MG63 (cell line): ENCODE data around the gene CD47. TPM values are rescaled to one million over a fixed set of nuclear protein-coding genes. Genes with fewer than 3 reads are reported as not detected.

ENCODE experiments used
- DNase-seq: peaks from one replicate; pipeline ENCODE4 v3.0.0-alpha.2; 2020
- H3K27me3 ChIP-seq: fragments of 250-450 bp; sonication (Bioruptor Pico); 2 replicates; pipeline ENCODE4 v1.5.1; 2020; ENCODE audit warnings: mild to moderate bottlenecking, moderate library complexity
- H3K36me3 ChIP-seq: fragments of 250-450 bp; sonication (Bioruptor Pico); 2 replicates; pipeline ENCODE4 v1.5.1; 2020; ENCODE audit warnings: mild to moderate bottlenecking, moderate library complexity
- H3K4me3 ChIP-seq: fragments of 250-450 bp; sonication (Bioruptor Pico); 2 replicates; pipeline ENCODE4 v1.5.1; 2020; ENCODE audit warnings: mild to moderate bottlenecking, moderate library complexity
- H3K9me3 ChIP-seq: fragments of 250-450 bp; sonication (Bioruptor Pico); 2 replicates; pipeline ENCODE4 v1.5.1; 2020; ENCODE audit warnings: mild to moderate bottlenecking, moderate library complexity
- total RNA-seq: library from RNA; depleted of rRNA; stranded (reverse); fragments of >200 nt; shearing (Covaris generic); gene quantifications from 2 replicates; pipeline ENCODE4 v1.2.3, GENCODE V29; 2014; ENCODE audit warnings: low replicate concordance

Gene CD47
- total RNA-seq, 1 experiment from 2014 or later: 69.0 TPM

DNA sequence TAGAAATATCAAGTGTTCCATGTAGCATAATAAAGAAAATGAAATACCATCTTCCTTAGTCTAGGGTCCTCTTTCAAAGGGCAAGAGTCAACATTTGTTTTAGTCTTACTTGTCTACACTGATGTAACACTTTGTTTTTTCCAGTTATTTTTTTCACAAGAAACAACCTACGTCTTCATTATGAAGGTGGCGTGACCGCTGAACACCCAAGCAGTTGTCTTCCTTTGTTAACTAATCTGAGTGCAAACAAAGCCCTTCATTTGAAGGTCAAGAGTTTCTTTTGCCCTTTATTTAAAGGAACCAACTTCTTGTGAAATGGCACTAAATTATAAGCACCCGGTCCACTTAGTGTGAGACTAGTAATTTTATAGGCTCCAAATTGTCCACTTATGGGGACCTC, 73.2 kb downstream of the CD47 start:
- no peak for DNase-seq
- no peaks in the 10 kb centered on the region; the same call in 1 of the 2 replicates for H3K27me3 ChIP-seq
- no peaks in the 10 kb centered on the region for H3K9me3 ChIP-seq

DNA sequence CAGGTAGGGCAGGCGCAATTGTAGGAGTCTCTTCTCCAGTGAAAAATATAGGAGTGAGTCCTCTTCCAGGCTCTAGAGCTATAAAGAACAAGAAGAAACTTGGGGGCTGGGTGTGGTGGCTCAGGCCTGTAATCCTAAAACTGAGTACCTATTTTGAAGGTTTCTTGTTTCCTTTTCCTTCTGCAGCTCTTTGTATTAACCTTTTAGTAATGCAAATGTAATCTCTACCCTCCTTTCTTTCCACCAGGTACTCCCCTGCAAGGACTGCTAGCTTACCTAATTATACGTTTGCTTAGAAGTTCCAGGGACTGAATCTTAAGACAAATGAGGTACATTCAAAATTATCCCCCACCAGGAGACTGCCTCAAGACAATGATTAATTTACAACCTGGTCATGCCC, 75.9 kb downstream of the CD47 start:
- no peaks in the 10 kb centered on the region for H3K36me3 ChIP-seq
- no peak for DNase-seq
- H3K27me3 ChIP-seq: no peaks in the 10 kb centered on the region; the same call in 1 of the 2 replicates
- no peak overlapping the region for H3K4me3 ChIP-seq
- H3K9me3 ChIP-seq: no peaks in the 10 kb centered on the region

More for the DNA sequence above, 73.2 kb downstream of the CD47 start:
- Histone ChIP-seq H3K36me3 (no peaks in the 10 kb centered on the region), H3K4me3 (no peak overlapping the region)

- Histone ChIP-seq H3K9me3 (no peaks in the 10 kb centered on the region), H3K27me3 (no peaks in the 10 kb centered on the region; the same call in 1 of the 2 replicates), H3K4me3 (no peak overlapping the region), H3K36me3 (no peaks in the 10 kb centered on the region)
- no peak for DNase-seq
Observed at GRCh38 chr3:108013141-108014055, 77.4 kb downstream of the CD47 start.

GRCh38 chr3:108012304-108012703, 78.5 kb downstream of the CD47 start:
- no peaks in the 10 kb centered on the region for H3K36me3 ChIP-seq
- no peak overlapping the region for H3K4me3 ChIP-seq
- DNase-seq: no peak
- H3K27me3 ChIP-seq: no peaks in the 10 kb centered on the region; the same call in 1 of the 2 replicates
- no peaks in the 10 kb centered on the region for H3K9me3 ChIP-seq

GRCh38 chr3:108011616-108012015, 79.2 kb downstream of the CD47 start:
- DNase-seq: no peak
- no peaks in the 10 kb centered on the region; the same call in 1 of the 2 replicates for H3K27me3 ChIP-seq
- no peaks in the 10 kb centered on the region for H3K9me3 ChIP-seq
- no peak overlapping the region for H3K4me3 ChIP-seq
- no peaks in the 10 kb centered on the region for H3K36me3 ChIP-seq

- peak; percentile 91 for DNase-seq
- Histone ChIP-seq H3K9me3 (no peaks in the 10 kb centered on the region), H3K27me3 (no peaks in the 10 kb centered on the region; the same call in 1 of the 2 replicates), H3K36me3 (no peaks in the 10 kb centered on the region), H3K4me3 (no peak overlapping the region)
Observed at GRCh38 chr3:108008931-108009639, 81.7 kb downstream of the CD47 start.

DNA sequence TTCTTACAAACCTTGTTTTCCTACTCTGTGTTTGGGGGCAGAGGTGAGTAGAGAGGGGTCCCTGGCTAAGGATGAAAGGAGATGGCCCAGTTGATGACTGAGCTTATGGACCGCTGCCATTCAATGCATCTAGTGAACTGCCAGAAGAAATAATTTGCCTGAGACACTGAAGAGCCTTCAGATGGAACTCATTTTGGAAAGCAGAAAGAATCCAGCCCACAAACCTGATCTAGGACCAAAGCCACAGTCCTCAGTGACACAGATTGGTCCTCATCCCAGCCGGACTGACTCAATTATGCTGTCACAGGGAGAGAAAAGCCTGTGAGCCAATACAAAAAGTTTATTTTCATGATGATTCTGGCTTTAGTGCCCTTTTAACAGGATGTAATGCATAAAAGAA, 82.7 kb downstream of the CD47 start:
- Histone ChIP-seq H3K4me3 (no peak overlapping the region), H3K27me3 (no peaks in the 10 kb centered on the region; the same call in 1 of the 2 replicates), H3K36me3 (no peaks in the 10 kb centered on the region), H3K9me3 (no peaks in the 10 kb centered on the region)
- DNase-seq: peak; percentile 72

DNA sequence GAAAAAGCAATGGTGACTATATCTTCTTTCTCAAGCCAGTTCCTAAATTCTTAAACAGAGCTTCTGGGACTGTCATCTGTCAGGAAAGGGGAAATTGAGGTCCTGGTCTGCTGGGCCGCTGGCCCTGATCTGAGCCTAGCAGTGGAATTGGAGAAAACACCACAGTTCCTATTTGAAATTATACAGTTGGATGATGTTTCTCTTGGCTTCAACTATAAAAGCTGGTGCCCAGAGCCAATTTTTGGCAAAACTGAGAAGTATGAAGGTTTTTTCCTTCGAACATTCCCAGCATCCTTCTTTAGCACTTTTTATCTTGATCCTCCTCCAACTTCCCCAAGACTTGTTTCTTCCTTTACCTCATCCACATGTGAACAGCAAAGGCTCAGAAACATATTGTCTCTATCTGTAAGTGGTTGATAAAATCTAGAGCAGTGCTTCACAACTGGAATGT, 83.9 kb downstream of the CD47 start:
- H3K4me3 ChIP-seq: no peak overlapping the region

DNA sequence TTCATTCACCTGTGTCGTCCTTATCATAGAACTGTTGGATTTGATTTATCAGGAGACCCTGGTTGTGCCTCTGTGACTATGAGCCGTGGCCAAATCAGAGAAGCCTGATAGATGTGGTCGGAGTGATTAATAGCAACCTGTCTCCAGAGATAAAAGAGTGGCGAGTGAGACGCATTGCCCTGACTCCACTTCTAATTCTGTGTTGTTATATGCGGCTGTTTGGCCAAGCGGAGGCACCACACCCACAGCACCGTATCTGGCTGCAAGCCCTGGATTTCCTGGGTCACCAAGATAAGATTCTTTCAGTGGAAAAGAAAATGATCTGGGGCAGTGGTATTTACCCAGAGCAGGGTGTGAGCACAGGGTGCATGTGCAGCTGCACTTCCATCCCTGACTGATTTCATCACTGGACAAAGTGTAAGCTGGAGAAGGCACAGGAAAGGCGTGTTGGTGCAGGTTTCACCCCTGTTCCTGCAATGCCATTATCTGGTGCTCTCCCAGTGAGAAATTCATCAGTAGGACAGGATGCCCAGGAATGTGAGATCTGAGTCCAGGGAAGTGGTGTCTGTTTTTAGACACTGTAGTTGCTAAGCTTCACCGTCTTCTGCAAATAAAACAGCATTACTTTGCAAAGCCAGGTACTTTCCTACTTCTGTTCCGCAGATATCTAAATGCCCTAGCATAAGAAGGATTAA, 84.6 kb downstream of the CD47 start:
- H3K4me3 ChIP-seq: no peak overlapping the region
- no peaks in the 10 kb centered on the region for H3K9me3 ChIP-seq
- no peaks in the 10 kb centered on the region for H3K36me3 ChIP-seq
- DNase-seq: peak; percentile 29
- no peaks in the 10 kb centered on the region for H3K27me3 ChIP-seq

More for the DNA sequence above, 83.9 kb downstream of the CD47 start:
- no peaks in the 10 kb centered on the region for H3K36me3 ChIP-seq
- peak; percentile 38 for DNase-seq
- no peaks in the 10 kb centered on the region for H3K9me3 ChIP-seq
- no peaks in the 10 kb centered on the region for H3K27me3 ChIP-seq

- Histone ChIP-seq H3K9me3 (no peaks in the 10 kb centered on the region), H3K4me3 (no peak overlapping the region), H3K27me3 (no peaks in the 10 kb centered on the region), H3K36me3 (no peaks in the 10 kb centered on the region)
- DNase-seq: no peak
Observed at GRCh38 chr3:108004647-108005046, 86.2 kb downstream of the CD47 start.

DNA sequence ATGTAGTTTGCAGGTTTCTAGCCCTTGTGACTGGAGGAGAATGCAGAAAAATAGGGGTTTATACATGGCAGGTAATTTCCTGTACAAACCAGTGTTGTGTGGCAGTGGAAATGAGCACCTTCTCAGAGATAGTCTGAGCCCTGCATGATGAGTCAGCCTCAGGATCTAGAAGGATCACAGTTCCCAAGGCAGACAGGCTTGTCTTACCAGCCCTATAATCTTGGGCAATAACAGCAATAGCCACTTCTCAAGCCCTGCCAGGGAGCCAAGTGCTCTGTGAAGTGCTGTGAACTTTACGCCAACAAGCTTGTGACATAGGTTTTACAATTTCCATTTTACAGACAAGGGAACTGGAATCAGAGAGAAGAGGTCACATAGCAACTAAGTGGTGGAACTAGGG, 89.4 kb downstream of the CD47 start:
- DNase-seq: peak; percentile 14
- no peaks in the 10 kb centered on the region for H3K36me3 ChIP-seq
- no peak overlapping the region for H3K4me3 ChIP-seq
- no peaks in the 10 kb centered on the region for H3K9me3 ChIP-seq
- no peaks in the 10 kb centered on the region for H3K27me3 ChIP-seq

- no peaks in the 10 kb centered on the region for H3K27me3 ChIP-seq
- H3K9me3 ChIP-seq: no peaks in the 10 kb centered on the region
- peak; percentile 33 for DNase-seq
- H3K36me3 ChIP-seq: no peaks in the 10 kb centered on the region
- H3K4me3 ChIP-seq: no peak overlapping the region
Observed at GRCh38 chr3:107999215-107999775, 91.5 kb downstream of the CD47 start.

- no peaks in the 10 kb centered on the region for H3K9me3 ChIP-seq
- H3K27me3 ChIP-seq: no peaks in the 10 kb centered on the region
- H3K36me3 ChIP-seq: no peaks in the 10 kb centered on the region
- H3K4me3 ChIP-seq: no peak overlapping the region
- DNase-seq: no peak
Observed at GRCh38 chr3:107997671-107998070, 93.2 kb downstream of the CD47 start.

- H3K27me3 ChIP-seq: no peaks in the 10 kb centered on the region
- no peak for DNase-seq
- no peak overlapping the region for H3K4me3 ChIP-seq
- no peaks in the 10 kb centered on the region for H3K36me3 ChIP-seq
- H3K9me3 ChIP-seq: no peaks in the 10 kb centered on the region
Observed at GRCh38 chr3:107995823-107996222, 95.0 kb downstream of the CD47 start.

DNA sequence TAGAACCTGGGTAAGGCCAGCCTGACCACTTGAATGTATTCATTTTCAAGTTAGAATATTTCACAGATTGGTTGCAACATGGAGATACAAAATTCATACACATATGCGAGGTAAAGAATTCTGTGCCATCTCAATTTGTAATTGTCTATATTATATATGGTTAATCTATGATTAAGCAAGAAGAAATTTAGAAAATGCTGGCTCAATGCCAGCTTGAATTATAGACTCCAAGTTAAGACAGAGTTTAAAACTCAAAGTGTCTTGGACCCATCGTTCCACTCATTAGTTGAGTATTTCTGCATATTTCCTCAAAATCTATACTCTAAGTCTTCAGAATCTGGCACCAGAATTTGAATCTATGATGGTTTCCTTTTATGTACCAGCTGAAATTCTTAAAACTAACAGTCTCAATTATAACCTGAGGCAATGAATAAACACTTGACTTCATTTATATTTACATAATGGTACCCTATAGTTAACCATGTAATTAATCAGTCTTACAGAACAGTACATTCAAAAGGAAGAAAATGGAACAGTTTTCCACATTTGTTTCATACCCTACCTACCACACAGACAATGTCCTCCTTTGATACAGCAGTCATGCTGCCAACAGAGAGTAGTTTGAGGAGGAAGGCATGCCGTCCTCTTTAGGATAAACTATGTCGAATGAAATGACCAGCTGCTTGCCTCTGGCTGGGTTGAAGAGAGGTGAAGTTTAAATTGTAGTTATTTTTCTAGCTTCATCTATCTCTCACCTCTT, 95.7 kb downstream of the CD47 start:
- no peaks in the 10 kb centered on the region for H3K27me3 ChIP-seq
- no peaks in the 10 kb centered on the region for H3K9me3 ChIP-seq
- no peaks in the 10 kb centered on the region for H3K36me3 ChIP-seq
- H3K4me3 ChIP-seq: no peak overlapping the region
- no peak for DNase-seq

DNA sequence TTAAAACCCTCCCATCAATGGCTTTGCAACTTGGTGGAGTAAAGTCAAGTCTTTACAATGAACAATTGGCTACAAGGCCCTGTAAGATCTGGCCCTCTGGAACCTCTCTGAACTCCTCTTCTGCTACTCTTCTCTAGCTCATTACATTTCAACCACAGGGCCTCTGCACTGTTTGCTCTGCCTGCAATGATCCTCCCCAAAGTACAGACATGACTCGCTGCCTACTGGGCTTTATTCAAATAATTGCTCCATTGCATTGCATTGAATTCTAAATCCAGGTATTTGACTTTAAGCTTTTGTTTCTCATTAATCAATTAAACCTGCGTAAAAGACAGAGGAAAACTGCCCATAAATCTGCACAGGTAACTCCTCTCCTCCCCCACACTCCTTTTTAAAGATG, 96.7 kb downstream of the CD47 start:
- H3K9me3 ChIP-seq: no peaks in the 10 kb centered on the region
- H3K4me3 ChIP-seq: no peak overlapping the region
- no peaks in the 10 kb centered on the region for H3K27me3 ChIP-seq
- no peaks in the 10 kb centered on the region for H3K36me3 ChIP-seq
- DNase-seq: no peak
